GM23338 (cell line): Measurements from ENCODE around the gene RGCC.

Source experiments
- CREB1 ChIP-seq: fragments of 250-450 bp; sonication (Bioruptor Pico); IDR thresholded peaks from 2 replicates; pipeline ENCODE4 v1.5.0; 2020; ENCODE audit warnings: low read depth, mild to moderate bottlenecking, moderate library complexity
- EZH2 ChIP-seq: fragments of 200-600 bp; sonication (generic); IDR thresholded peaks from one replicate; pipeline ENCODE4 v1.8.0; 2017; ENCODE audit warnings: antibody characterized with exemption, mild to moderate bottlenecking, low read depth; ENCODE audit not compliant: unreplicated experiment
- EZH2phosphoT487 ChIP-seq: fragments of 200-600 bp; sonication (generic); IDR thresholded peaks from one replicate; pipeline ENCODE4 v1.8.1; 2018; ENCODE audit warnings: antibody characterized with exemption; ENCODE audit not compliant: unreplicated experiment
- JUNB ChIP-seq: IDR thresholded peaks from one replicate; pipeline ENCODE4 v1.6.1; 2016; ENCODE audit warnings: antibody characterized with exemption; ENCODE audit not compliant: unreplicated experiment
- NANOG ChIP-seq: IDR thresholded peaks from 2 replicates; pipeline ENCODE4 v1.6.1; 2016; ENCODE audit warnings: antibody characterized with exemption, borderline replicate concordance
- POLR2AphosphoS5 ChIP-seq: IDR thresholded peaks from 2 replicates; pipeline ENCODE4 v1.6.1; 2016; ENCODE audit warnings: antibody characterized with exemption, low read depth
- REST ChIP-seq: IDR thresholded peaks from one replicate; pipeline ENCODE4 v1.6.1; 2018; ENCODE audit warnings: antibody characterized with exemption; ENCODE audit not compliant: unreplicated experiment
- STAT1 ChIP-seq: IDR thresholded peaks from one replicate; pipeline ENCODE4 v1.6.1; 2016; ENCODE audit warnings: antibody characterized with exemption; ENCODE audit not compliant: unreplicated experiment
- ZNF114 ChIP-seq: fragments of 250-450 bp; sonication (Bioruptor Pico); IDR thresholded peaks from 2 replicates; pipeline ENCODE4 v1.5.0; 2020; ENCODE audit warnings: mild to moderate bottlenecking, moderate library complexity
- ZNF331 ChIP-seq: fragments of 250-450 bp; sonication (Bioruptor Pico); IDR thresholded peaks from 2 replicates; pipeline ENCODE4 v1.5.0; 2020; ENCODE audit warnings: low read depth, mild to moderate bottlenecking, moderate library complexity
- TF ChIP-seq, protein P1 (sequence below), 2 experiments: fragments of 200-600 bp in 1 of 2; sonication (generic) in 1 of 2; conservative IDR thresholded peaks; 2 replicates each; pipeline versions ENCODE4 v1.5.1 to v1.6.1; 2016 to 2017; ENCODE audit warnings: antibody characterized with exemption in 2 of 2, low read depth in 2 of 2, mild to moderate bottlenecking in 2 of 2, moderate library complexity in 1 of 2

- TF ChIP-seq, protein P1, sequence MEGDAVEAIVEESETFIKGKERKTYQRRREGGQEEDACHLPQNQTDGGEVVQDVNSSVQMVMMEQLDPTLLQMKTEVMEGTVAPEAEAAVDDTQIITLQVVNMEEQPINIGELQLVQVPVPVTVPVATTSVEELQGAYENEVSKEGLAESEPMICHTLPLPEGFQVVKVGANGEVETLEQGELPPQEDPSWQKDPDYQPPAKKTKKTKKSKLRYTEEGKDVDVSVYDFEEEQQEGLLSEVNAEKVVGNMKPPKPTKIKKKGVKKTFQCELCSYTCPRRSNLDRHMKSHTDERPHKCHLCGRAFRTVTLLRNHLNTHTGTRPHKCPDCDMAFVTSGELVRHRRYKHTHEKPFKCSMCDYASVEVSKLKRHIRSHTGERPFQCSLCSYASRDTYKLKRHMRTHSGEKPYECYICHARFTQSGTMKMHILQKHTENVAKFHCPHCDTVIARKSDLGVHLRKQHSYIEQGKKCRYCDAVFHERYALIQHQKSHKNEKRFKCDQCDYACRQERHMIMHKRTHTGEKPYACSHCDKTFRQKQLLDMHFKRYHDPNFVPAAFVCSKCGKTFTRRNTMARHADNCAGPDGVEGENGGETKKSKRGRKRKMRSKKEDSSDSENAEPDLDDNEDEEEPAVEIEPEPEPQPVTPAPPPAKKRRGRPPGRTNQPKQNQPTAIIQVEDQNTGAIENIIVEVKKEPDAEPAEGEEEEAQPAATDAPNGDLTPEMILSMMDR (conservative IDR thresholded peaks at IDR 0.05; ENCODE audit: low read depth in 2 of 2): no peak
- TF ChIP-seq ZNF331 (CRISPR knock-in tag) (no peak), EZH2 (no peak), ZNF114 (CRISPR knock-in tag) (no peak), REST (no peak), JUNB (no peak), CREB1 (no peak), POLR2AphosphoS5 (no peak), EZH2phosphoT487 (no peak), NANOG (no peak), STAT1 (no peak)
These were observed 6.7 kb downstream of the RGCC start for GRCh38 chr13:41463838-41464602.
